Glomerular visceral epithelial cell (primary cell): ENCODE data around the gene CABP7.

Source experiments
- DNase-seq: peaks from one replicate; pipeline ENCODE4 v3.0.0-alpha.2; 2016; ENCODE audit errors: extremely low spot score

CABP7 gene

DNA sequence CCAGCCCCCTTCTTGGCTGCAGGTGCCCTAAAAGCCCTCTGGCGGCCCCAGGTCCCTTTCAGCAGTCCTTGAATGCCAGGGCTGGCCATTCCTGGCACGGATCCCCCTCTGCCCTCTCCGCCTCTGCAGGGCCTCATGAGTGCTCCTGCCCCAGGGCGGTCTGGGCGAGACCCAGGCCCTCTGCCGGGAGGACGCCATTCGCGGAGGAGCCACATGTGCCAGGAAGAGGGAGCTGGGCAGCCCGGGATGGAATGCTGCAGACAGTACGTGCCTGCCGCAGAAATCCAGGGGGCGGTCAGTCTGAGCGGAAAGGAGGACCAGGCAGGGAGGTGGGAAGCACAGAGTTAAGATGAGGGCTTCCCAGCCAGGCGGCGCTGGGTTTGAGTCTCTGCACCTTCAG is 2.8 kb downstream of the CABP7 start:
- DNase-seq, result no peak

DNA sequence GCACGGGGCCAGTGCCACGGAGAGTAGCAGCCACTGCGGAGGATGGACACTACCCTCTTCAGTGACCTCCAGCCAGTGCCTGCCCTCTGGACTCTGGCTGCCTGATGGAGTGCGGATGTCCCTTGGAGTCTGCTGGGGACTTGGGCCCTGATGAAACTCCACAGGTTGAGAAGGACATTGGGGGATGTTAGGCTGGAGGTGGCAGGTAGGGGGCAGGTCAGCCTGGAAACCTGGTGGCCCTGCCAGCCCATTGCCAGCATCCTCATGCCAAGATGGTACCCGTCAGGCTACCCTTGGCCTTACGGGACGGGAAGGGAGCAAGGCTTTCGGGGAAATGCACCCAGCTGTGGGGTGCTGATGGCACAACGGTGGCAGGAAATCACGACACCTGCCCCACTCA is 4.0 kb downstream of the CABP7 start:
- DNase-seq, result no peak

DNA sequence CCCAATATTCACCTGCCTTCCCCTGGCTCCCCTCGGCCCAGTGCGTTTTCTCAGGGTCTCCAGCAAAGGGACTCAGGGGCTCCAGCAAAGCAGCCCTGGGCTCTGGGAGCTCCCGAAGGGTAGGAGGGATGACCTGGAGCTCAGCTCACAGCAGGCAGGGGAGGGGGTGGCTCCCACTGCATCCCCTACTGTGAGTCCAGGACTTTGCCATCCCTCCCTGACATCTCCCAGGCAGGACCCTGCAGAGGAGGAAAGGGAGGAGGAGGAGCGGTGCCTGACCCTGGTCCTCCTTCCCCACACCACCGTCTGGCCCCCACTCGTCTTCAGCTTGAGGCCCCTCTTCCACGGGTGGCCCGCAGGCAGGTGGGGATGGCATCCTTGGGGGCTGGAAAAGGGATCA is 5.0 kb downstream of the CABP7 start:
- no peak for DNase-seq

DNA sequence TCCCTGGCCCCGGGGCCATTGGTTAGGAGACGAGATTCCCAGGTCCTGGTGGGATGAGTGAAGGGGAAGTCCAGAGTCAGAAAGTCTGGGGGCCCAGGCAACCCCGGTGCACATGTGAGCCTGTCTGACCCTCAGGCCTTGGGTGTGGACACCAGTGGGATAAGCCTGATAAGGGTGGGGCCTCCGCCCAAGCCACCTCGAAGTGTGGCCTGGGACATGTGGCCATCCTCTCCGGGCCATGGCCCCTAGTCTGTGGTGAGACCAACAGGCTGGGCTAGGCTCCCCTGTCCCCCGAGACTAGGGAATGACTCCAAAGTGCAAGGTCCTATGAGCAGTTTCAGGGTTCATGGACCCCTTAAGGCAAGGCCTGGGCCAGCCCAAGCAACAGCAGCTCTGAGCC is 6.3 kb downstream of the CABP7 start:
- no peak for DNase-seq

DNA sequence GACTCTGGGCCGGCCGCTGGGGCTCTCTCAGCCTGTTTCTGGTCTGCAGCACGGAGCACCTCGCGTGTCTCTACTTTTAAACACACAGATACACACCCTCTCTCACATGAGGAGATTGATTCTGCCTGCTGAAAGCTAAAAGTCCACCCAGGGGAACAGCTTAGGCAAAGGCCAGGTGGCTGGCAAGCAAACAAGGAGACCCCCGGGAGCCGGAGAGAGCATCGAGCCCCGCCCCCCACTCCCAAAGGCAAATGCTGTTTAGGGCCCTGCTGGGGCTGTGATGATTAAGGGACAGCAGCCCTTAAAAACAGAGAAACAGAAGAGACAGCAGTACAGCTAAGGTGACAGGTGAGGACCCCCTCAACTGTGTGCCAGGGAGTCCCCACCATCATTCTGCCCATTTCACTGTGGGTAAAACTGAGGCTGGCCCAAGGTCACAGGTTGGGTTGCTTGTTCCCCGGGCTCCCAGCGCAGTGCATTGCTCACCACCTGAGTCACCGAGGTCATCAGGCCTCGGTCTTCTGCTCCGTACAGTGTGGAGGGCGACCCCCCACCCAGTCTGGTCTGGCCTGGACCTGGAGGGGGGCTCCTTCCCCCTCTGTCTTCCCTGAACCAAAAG is 6.8 kb downstream of the CABP7 start:
- no peak for DNase-seq

DNA sequence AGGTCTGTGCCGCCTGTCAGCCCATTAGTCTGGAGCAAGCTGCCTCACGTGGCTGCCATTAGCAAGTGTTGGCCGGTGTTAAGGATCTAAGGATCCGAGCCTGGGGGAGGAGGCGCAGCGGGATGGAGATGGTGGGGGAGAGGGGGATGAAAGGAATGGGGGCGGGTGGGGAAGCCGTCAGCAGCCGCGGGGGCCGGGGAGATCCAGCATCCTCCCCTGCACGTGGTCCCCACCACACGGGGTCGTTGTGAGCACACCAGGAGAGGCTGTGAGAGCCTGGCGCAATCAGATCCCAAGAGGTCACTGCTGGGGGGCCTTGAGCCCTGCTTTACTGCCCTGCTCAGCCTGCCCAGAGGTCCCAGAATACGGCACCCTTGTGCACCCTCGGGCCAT is 7.3 kb downstream of the CABP7 start:
- no peak for DNase-seq

DNA sequence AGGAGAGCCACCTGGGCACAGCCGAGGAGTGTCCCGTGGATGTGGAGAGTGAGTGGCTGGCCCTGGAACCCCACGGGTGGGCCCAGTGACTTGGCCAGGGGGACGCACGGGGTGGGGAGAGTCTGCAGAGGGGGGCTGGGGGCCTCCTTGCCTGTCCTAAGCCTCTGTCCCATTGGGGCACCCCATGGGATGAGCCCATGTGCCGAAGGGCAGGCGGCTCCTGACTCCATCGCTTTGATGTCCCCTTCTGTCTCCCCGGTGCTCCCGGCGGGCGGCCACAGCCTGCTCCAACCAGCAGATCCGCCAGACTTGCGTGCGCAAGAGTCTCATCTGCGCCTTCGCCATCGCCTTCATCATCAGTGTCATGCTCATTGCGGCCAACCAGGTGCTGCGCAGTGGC is 9.4 kb downstream of the CABP7 start:
- DNase-seq, result no peak

DNA sequence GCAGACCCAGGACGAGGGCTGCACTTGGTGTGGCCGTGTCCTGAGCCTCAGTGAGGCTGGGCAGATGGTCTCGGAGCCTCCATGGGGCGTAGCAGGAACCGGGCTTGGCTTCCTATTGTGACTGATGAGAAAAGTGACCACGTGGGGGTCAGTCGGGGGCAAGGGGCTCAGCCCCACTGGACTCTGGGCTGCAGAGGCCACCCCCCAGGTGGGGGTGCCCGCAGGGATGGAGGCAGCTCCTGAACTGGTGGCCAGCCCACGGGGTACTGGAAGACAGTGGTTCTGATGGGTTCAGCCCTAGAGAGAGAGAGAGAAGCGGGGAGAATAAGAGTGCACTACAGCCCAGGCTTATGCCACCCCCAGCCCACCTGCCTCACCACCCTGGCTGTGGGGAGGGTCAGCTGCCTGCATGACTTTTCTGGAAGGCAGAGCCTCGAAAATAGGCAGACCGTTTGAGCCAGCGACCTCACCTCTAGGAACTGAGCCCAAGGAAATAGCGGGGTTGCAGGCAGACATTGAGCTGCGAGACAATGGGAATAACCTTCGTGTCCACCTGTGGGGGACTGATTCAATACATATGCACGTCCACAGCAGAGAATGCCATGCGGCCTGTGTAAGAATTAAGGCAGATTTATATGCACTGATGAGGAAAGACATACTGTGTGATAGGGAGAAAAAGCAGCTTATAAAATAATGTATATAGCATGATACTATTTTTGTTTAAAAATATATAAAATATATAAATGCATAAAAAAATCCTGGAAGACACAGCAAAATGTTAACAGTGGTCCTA is 11.5 kb downstream of the CABP7 start:
- no peak for DNase-seq

DNA sequence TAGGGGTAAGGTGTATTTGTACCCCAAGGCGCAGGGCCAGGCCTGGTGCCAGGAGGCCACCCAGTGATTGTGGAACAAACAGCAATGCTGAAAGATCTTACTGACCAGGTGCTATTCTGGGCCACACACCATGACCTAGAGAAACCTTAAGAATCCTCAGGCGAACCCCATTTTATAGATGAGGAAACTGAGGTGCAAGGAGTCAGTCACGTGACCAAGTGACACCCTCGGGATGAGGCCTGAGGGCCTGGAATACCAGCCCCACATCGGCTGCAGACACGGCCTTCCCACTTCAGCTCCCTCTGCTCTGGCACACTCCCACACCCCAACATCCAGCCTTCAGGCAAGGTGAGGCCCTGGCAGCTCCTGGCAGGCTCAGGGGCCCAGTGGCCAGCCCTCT is 13.1 kb downstream of the CABP7 start:
- DNase-seq, result no peak

DNA sequence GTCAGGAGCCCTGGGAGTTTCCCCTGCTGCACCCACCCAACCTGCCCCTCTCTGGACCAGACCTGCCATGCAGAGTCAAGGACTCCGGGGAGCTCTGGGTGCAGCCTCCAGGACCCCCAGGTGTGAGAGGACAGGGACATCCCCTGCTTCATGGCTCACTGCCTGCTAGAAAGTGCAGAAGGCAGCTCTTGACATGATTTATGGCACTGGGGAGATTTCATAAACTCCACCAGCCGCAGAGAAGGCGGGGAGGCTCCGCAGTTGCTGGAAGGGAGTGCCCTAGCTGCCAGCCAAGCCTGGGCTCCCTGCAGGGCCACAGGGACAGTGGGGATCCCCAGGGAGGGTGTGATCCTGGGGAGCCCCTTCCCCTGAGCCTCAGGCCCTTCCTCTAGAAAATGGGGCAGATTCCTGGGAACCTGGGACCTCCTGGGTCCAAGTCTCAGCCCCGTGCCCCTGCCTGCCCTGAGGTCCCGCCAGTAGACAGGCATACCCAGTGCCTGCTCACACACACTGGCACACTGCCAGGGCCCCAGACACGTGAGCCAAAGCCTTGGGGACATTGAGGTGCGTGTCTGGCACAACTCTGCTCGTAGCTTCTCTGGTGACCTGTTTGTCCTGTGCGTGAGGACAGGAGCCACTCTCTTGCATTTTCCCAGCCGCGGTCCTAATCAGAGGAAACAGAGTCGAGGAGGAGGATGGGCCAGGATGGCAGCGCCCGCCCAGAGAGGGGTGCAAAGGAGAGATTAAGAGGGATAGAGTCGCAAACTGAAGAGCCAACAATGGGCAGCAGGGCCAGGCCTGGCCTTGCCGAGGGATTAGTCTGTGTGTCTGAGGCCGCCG is 13.8 kb downstream of the CABP7 start:
- DNase-seq, result no peak

DNA sequence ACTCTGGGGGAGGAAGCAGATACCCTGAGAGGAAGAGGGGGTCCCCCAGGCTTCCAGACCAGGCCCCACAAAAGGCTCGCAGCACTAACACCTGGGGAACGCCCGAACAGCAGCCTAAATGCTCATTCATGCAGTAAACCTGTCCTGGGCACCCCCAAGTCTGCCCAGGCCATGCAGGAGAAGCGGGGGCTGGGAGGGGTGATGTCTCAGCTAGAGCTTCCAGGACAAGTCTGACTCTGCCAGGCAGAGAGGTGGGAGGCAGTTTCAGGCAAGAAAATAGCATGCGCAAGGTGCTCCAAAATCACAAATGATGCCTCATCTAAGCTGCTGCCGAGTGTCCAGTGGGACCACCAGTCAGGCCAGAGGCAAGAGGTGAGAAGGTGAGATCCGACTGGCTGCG is 14.6 kb downstream of the CABP7 start:
- no peak for DNase-seq

DNA sequence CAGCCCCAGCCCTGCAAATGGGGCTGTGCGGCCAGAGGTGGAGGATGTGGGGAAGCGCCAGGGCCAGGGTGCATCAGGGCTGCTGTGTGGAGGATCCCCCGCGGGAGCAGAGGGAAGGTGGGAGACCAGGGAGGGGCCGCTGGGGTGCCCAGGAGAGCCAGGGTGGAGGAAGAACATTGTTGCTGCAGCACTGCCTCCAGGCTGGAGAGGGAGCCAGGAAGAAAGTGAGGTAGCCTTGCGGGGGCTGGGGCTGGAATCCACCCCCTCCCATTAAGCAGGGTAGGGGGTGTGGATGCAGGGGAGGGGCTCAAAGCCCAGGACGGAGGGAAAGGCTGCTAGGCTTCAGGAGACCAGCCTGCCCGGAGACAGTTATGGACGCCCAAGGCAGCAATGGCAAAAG is 15.0 kb downstream of the CABP7 start:
- DNase-seq, result no peak

DNA sequence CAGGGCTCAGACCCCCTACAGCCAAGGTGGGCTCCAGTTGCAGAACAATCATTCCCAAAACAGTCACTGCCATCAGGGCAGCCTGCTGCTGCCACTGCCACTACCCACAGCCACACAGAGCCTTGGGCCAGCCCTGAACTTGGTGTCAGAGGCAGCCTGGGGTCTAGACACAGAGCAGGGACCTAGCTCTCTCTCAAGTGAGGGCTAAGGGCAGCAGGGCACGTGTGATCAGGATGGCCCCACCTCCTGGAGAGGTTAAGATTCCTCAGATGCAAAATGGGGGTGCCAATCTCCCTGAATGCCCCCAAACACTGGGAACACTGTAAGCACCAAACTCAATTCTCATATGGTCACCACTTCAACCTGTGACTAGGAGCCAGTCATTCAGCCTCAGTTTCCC is 15.6 kb downstream of the CABP7 start:
- no peak for DNase-seq

DNA sequence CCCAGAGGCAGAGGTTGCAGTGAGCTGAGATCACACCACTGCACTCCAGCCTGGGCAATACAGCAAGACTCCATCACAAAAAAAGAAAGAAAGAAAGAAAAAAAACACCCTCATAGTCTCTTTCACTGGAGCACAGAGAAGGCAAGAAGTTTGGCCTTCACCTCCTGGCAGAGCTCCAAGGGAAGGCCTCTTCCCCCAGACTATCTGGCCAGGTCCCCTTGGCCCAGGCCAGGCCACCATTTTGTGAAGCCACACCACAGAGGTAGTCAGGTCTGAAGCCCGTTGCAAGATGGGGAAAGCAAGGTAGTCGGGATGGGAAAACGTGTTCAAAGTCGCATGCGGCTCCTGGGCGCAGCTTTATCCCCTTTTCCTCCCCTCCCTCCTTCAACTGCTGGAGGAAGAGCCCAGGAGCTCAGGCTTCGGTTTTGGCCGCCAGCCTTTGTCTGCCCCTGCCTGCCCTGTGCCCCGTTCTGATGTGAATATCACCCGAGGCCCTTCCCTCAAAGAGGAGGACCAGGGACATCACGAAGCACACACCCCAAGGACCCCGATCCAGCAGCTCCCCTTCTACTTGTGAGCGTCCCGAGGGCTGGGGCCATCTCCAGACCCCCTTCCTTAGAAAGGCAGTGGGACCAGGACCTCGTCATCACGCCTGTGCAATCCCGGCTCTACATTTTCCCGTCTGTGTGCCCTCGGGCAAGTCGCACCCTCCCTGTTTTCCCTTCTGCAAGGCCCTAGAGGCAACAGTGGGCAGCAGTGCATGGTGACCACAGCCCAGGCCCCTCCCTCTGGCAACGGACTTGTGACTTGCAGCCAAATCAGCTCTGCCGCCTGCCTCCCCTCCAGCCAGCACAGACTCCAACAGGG is 17.7 kb downstream of the CABP7 start:
- DNase-seq, result no peak

DNA sequence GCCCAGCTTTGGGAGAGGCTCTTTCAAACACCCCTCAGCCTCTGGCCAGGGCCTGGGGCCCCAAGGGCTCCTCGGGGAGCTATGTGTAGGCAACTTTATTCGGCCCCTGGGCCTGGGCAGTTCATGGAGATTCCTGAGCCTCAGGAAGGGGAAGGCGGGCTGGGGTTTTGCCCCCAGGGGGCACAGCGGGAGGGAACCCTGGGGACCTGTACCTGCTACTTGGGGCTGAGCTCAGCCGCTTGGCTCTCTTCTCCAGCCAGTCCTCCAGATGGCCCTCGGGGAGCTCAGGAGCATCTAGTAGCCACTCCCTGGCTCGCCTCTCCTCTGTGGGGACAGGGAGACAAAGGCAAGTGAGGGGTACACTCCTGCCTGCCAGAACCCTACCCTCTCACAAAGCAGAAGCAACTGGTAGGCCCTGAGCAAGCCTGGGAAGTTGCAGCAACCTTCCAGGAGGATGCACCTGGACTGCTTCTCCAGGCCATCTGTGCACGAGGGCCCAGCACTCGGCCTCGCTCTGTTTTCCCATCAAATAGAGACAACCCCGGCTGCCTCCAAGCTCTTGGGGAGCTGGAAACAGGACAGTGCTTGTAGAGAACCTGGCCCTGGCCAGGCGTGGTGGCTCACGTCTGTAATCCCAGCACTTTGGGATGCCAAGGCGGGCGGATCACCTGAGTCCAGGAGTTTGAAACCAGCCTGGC is 18.5 kb downstream of the CABP7 start:
- no peak for DNase-seq

DNA sequence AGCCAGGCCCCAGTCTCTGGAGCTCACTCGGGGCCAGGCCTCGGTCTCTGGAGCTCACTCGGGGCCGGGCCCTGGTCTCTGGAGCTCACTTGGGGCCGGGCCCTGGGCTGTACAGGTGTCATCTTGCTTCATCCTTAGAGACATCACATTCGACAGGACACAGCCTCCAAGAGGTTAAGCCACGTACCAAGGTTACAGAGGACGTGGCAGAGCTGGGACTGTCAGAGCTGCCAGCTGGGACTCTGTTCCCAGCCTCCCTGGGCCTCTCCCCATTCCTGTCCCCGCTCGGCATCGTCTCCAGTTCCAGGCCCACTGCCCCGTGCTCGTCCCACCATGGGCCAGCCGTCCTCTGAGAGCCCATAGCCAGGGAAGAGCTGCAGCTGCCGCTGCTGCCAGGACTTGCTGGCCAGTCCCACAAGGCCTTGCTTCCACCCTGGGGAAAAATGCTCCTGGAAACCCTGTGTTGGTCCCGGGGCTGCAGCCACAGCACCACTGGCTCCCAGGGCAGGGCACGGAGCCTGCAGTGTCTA is 19.6 kb downstream of the CABP7 start:
- no peak for DNase-seq

DNA sequence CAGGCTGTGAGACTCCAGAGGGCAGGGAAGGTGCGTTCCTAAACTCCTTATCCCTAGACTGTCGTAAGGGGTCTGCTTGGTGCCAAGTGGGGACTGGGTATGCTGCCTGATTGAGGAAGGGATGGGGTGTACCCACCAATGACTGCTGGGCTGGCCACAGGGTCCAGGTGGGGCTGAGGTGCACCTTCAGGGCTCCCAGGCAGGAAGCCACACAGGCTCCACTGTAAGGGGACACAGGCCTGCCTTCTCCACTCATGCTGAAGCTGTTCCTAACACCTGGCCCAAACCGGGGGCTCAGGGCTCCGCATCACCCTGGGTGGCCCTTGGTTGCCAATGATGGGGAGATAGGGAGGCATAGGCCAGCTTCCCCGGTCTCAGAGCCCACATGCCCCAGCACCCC is 20.4 kb downstream of the CABP7 start:
- no peak for DNase-seq

DNA sequence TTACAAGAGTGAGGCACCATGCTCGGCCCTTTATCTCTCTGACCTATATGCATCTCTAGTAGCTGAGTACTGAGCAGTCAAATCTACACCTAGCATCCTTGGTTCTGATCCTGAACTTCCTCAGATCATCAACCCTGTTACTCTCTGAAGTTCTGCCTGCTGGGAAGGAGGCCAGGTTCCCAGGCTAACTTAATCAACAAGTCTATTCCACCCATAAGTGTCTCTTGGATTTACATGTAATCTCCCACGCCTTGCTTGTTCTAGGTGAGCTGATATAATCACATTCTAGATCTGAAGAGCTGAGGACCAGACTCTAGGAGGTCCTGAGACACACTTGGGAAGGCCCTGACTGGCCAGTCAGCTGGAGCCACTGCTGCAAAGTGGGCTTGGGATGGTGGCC is 22.1 kb downstream of the CABP7 start:
- DNase-seq, result no peak

DNA sequence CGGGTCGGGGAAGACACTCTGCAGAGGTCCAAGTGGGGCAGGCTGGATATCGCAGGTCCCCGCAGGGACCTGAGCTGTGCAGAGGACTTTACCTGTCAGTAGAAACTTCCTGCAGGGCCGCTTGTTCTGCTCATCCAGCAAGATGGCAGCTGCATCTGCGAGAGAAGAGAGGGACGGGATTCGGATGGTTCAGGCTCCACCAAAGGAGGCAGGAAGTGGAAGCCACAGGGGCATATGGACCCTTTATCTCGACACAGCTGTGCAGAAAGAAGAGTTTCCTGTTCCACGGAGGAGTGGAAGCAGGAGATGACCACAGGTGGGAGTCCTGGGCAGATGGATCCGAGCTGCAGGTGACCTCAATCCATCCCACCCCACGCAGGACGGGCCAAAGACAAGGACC is 22.5 kb downstream of the CABP7 start:
- no peak for DNase-seq

DNA sequence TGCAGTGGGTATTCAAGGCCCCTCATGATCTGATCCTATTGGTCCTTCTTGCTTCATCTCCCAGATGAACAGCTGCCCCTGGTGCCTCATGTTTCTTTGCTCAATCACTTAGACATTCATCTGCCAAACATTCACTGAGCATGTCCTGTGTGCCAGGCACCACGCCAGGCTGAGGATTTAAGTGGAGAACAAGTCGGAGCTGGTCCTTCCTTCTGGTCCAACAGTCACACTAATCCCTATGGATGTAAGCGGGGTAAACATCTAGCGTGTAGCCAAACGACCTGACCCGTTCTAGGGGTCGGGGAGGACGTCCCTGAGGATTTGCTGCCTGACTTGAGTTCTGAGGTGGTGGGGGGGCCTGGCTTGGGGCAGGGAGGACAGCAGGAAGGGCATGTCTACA is 25.1 kb downstream of the CABP7 start:
- peak; percentile 14 for DNase-seq

DNA sequence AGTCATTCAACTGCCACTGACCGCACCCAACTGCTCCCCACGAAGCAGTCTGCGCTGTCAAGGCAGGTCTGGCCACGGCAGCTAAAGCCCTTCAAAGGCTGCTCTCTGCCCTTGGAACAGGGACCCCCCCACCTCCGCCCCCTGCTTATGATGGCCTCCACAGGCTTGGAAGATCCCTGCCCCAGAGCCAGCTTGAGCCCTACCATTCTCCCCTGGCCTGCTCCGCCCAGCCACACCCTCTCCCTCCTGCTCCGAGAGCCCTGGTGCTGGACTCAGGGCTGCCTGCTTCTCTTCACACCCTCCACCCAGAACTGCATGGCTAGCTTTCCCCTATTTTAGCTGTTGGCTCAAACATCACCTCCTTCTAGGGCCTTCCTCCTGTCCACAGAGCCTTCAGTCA is 28.0 kb downstream of the CABP7 start:
- DNase-seq, result no peak
